ENCODE data around the gene HOXD8. TPM values are rescaled to one million over a fixed set of nuclear protein-coding genes. Genes with fewer than 3 reads are reported as not detected.

Gene HOXD8
- total and polyA plus RNA-seq, 9 donors = 13.9 to 39.3 (median 26.2) TPM

DNA sequence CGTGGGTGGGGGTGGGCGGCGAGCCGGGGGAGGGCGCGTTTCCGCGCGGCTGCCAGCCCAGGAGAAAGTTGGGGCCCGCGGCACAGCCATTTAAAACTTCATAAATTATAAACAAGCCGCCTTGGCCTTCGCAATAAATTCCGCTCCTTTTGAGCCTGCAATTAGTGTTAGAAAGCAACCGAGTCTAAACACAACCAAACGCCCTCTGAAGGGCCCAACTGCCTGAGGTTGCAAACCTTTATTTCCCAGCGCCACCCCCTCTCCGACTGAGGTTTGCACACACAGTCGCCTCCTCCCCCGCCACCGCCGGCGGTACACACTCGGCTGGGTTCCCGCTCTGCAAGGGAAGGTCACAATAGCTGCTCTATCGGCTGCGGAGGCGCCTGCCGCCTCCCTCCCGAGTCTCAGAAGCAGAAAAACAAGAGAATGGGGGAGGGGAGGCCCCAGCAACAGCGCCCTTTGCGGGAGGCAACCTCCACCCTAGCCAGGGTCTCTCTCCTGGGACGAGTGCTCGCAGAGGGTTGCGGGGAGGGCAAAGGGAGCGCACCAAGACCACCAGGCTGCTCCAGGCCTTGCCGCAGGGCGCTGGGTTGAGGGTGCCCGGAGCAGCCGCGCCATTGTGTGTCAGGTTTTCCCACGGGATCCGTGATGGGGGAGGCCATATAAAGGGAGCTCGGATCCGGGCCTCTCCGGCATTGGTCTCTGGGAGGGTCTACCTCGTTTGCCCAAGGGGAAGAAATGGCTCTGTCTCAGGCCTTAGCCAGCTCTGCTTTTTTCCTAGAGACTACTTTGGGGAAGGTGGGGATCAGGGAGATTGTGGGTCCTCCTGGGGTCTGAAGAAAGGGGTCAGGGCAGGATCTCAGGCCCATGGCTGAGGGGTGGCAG is 45.6 kb downstream of the HOXD8 start:
- WGBS (ENCODE audit: insufficient coverage) = 36% methylated on average over 35 of the region's 47 CpGs
- no peak for DNase-seq
- Histone ChIP-seq H3K4me3 (ENCODE audit: low read length) (no peak overlapping the region), H3K27ac (ENCODE audit: low read length) (peak overlapping the region; percentile 42), H3K36me3 (ENCODE audit: control insufficient read depth, insufficient read depth, low read length) (no peaks in the 10 kb centered on the region), H3K4me1 (ENCODE audit: control insufficient read depth, insufficient read depth, low read length) (peaks cover 26% of the 10 kb centered on the region), H3K27me3 (ENCODE audit: control insufficient read depth, insufficient read depth, low read length) (peaks cover 84% of the 10 kb centered on the region), H3K9me3 (replicated peaks; ENCODE audit: control insufficient read depth, low read depth, low read length) (no peaks in the 10 kb centered on the region)

DNA sequence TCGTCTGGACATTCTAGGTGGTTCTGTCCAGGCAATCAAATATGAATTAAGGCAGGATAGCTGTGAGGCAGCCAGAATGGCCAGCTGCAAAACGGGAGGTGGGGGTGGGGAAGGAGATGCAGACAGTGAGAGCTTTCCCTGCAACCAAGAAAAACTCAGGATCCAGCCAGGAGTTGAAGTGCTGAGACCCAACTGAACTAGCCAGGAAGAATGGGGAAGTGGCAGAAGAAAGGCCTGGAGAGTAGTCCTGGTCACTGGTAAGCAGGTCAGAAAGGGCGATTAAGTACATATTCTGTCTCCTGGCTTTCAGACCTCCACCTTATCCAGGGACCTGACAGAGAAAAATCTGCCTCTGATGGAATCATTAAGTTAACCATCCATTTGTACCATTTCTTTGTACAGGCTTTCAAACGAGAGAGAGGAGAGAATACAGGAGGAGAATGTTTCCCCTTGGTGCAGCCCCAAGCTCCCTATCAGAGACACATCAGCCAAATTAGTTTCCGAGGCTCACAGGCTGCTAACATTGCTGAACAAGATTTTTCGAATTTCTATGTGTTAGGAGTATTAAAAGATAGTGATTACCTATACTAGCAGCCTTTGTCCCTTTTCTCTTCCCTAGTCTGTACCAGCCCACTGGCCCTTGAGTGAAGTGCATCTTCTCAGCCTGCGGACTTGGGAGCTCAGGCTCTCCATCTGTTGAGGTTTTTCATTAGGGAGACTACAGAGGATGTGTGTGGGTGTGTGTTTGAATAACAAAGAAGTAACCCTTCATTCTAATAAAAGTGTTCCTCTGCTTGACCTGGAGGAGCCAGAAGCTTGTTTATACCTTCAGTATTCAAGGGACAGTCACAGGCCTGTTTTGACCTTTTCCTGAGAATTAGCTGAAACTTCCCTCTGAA is 46.5 kb downstream of the HOXD8 start:
- Histone ChIP-seq H3K27me3 (ENCODE audit: control insufficient read depth, insufficient read depth, low read length) (peaks cover 75% of the 10 kb centered on the region), H3K4me1 (ENCODE audit: control insufficient read depth, insufficient read depth, low read length) (peaks cover 26% of the 10 kb centered on the region), H3K36me3 (ENCODE audit: control insufficient read depth, insufficient read depth, low read length) (no peaks in the 10 kb centered on the region), H3K4me3 (ENCODE audit: low read length) (no peak overlapping the region), H3K27ac (ENCODE audit: low read length) (no peak overlapping the region), H3K9me3 (replicated peaks; ENCODE audit: control insufficient read depth, low read depth, low read length) (no peaks in the 10 kb centered on the region)
- 31% methylated on average over 2 of the region's 7 CpGs for WGBS (ENCODE audit: insufficient coverage)
- no peak for DNase-seq

GRCh38 chr2:176177580-176178037 is 48.1 kb downstream of the HOXD8 start:
- H3K27ac ChIP-seq (ENCODE audit: low read length) = peak overlapping the region; percentile 69
- peaks cover 69% of the 10 kb centered on the region for H3K27me3 ChIP-seq (ENCODE audit: control insufficient read depth, insufficient read depth, low read length)
- no peaks in the 10 kb centered on the region for H3K9me3 ChIP-seq (replicated peaks; ENCODE audit: control insufficient read depth, low read depth, low read length)
- WGBS (ENCODE audit: insufficient coverage) = 11% methylated on average over 9 of the region's 12 CpGs
- H3K36me3 ChIP-seq (ENCODE audit: control insufficient read depth, insufficient read depth, low read length) = no peaks in the 10 kb centered on the region
- no peak for DNase-seq
- H3K4me1 ChIP-seq (ENCODE audit: control insufficient read depth, insufficient read depth, low read length) = peaks cover 20% of the 10 kb centered on the region
- peak overlapping the region; percentile 50 for H3K4me3 ChIP-seq (ENCODE audit: low read length)

- Histone ChIP-seq H3K9me3 (replicated peaks; ENCODE audit: control insufficient read depth, low read depth, low read length) (no peaks in the 10 kb centered on the region), H3K4me3 (ENCODE audit: low read length) (peak overlapping the region; percentile 50), H3K27ac (ENCODE audit: low read length) (peak overlapping the region; percentile 69), H3K36me3 (ENCODE audit: control insufficient read depth, insufficient read depth, low read length) (no peaks in the 10 kb centered on the region), H3K27me3 (ENCODE audit: control insufficient read depth, insufficient read depth, low read length) (peaks cover 68% of the 10 kb centered on the region), H3K4me1 (ENCODE audit: control insufficient read depth, insufficient read depth, low read length) (peaks cover 20% of the 10 kb centered on the region)
- DNase-seq = no peak
- under 1% methylated on average over 63 of the region's 68 CpGs for WGBS (ENCODE audit: insufficient coverage)
These were observed 48.7 kb downstream of the HOXD8 start for GRCh38 chr2:176178038-176178756.

DNA sequence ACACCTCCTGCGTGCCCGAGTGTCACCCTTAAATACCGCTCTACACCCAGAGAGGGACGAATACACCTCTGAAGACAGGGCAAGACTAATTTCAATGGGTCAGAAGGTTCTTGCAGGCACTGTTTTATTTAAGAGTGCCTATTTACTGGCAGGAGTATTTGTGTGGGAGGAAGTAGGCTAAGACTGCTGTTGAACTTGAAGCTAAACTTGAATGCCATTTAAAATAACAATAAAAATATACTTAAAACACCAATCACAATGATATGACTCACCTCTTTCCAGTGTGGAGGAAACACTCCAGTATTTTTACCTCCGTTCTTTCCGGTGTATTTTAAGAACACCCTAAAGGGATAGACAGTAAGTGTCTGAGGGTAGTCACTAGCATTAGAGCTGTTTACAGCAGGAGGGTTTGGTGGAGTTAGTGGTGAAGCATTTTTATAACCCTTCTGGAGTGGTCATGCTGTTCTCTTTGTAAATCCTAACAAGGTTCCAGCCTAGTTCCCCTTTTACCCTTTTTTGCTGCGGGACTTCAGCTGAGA is 49.3 kb downstream of the HOXD8 start:
- Histone ChIP-seq H3K4me3 (ENCODE audit: low read length) (peak overlapping the region; percentile 50), H3K9me3 (replicated peaks; ENCODE audit: control insufficient read depth, low read depth, low read length) (no peaks in the 10 kb centered on the region), H3K27me3 (ENCODE audit: control insufficient read depth, insufficient read depth, low read length) (peaks cover 69% of the 10 kb centered on the region), H3K4me1 (ENCODE audit: control insufficient read depth, insufficient read depth, low read length) (peaks cover 20% of the 10 kb centered on the region), H3K36me3 (ENCODE audit: control insufficient read depth, insufficient read depth, low read length) (no peaks in the 10 kb centered on the region), H3K27ac (ENCODE audit: low read length) (peak overlapping the region; percentile 42)
- no peak for DNase-seq
- WGBS (ENCODE audit: insufficient coverage) = no CpG with 5 or more reads among the region's 7 CpGs

DNA sequence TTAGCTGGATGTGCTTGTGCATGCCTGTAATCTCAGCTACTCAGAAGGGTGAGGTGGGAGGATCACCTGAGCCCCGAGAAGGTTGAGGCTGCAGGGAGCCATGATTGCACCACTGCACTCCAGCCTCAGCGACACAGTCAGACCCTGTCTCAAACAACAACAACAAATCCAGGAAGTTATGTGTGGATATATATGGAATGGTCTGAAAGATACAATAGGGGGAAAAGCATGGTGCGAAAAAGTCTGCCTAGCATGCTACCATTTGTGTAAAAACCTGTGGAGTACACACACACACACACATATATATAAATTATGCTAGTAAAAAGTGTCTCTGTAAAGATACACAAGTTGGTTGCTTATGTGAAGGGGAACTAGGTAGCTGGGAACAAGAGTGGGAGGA is 52.0 kb downstream of the HOXD8 start:
- no peak overlapping the region for H3K27ac ChIP-seq (ENCODE audit: low read length)
- H3K4me1 ChIP-seq (ENCODE audit: control insufficient read depth, insufficient read depth, low read length) = peaks cover 10% of the 10 kb centered on the region
- H3K4me3 ChIP-seq (ENCODE audit: low read length) = no peak overlapping the region
- DNase-seq = no peak
- H3K27me3 ChIP-seq (ENCODE audit: control insufficient read depth, insufficient read depth, low read length) = peaks cover 72% of the 10 kb centered on the region
- no peaks in the 10 kb centered on the region for H3K36me3 ChIP-seq (ENCODE audit: control insufficient read depth, insufficient read depth, low read length)
- no peaks in the 10 kb centered on the region for H3K9me3 ChIP-seq (replicated peaks; ENCODE audit: control insufficient read depth, low read depth, low read length)
- no CpG with 5 or more reads among the region's 3 CpGs for WGBS (ENCODE audit: insufficient coverage)

Other genes starting within 250 kb of the HOXD8 start
- 40.6 TPM for gene LNPK, start 127.4 kb upstream of the HOXD8 start, total RNA-seq
- 10 to 100 TPM; 18.0 to 34.3 (median 31.9) TPM for gene LNPK, start 127.4 kb upstream of the HOXD8 start, polyA plus RNA-seq (ENCODE audit: insufficient read depth in 1 of 8, insufficient read length in 8 of 8, low replicate concordance in 1 of 8)
- 0.18 TPM for gene EVX2, start 45.7 kb upstream of the HOXD8 start, total RNA-seq
- under 1 TPM; 0.03 to 0.14 (median 0.05) TPM for gene EVX2, start 45.7 kb upstream of the HOXD8 start, polyA plus RNA-seq (ENCODE audit: insufficient read depth in 1 of 8, insufficient read length in 8 of 8, low replicate concordance in 1 of 8)
- gene HOXD13, start 37.0 kb upstream of the HOXD8 start, total RNA-seq = 0.31 TPM
- under 1 TPM in 5 of 8 donors, not detected in 3; 0.05 to 0.45 (median 0.10) TPM for gene HOXD13, start 37.0 kb upstream of the HOXD8 start, polyA plus RNA-seq (ENCODE audit: insufficient read depth in 1 of 8, insufficient read length in 8 of 8, low replicate concordance in 1 of 8)
- gene HOXD12, start 29.9 kb upstream of the HOXD8 start, total RNA-seq = not detected
- under 1 TPM in 1 of 8 donors, not detected in 7; 0.15 TPM for gene HOXD12, start 29.9 kb upstream of the HOXD8 start, polyA plus RNA-seq (ENCODE audit: insufficient read depth in 1 of 8, insufficient read length in 8 of 8, low replicate concordance in 1 of 8)
- 0.04 TPM for gene HOXD11, start 22.4 kb upstream of the HOXD8 start, total RNA-seq
- gene HOXD11, start 22.4 kb upstream of the HOXD8 start, polyA plus RNA-seq (ENCODE audit: insufficient read depth in 1 of 8, insufficient read length in 8 of 8, low replicate concordance in 1 of 8) = 1 to 10 TPM in 2 of 8 donors, not detected in 6; 2.1 to 2.2 TPM
- 0.09 TPM for gene HOXD10, start 12.9 kb upstream of the HOXD8 start, total RNA-seq
- 1 to 10 TPM in 2 of 8 donors, under 1 TPM in 4, not detected in 2; 0.05 to 4.6 (median 0.22) TPM for gene HOXD10, start 12.9 kb upstream of the HOXD8 start, polyA plus RNA-seq (ENCODE audit: insufficient read depth in 1 of 8, insufficient read length in 8 of 8, low replicate concordance in 1 of 8)
- gene HOXD9, start 7.0 kb upstream of the HOXD8 start, total RNA-seq = 0.75 TPM
- 1 to 10 TPM; 1.7 to 8.8 (median 5.0) TPM for gene HOXD9, start 7.0 kb upstream of the HOXD8 start, polyA plus RNA-seq (ENCODE audit: insufficient read depth in 1 of 8, insufficient read length in 8 of 8, low replicate concordance in 1 of 8)
- 2.2 TPM for gene HOXD4, start 21.8 kb downstream of the HOXD8 start, total RNA-seq
- 1 to 10 TPM; 3.2 to 8.1 (median 3.7) TPM for gene HOXD4, start 21.8 kb downstream of the HOXD8 start, polyA plus RNA-seq (ENCODE audit: insufficient read depth in 1 of 8, insufficient read length in 8 of 8, low replicate concordance in 1 of 8)
- gene HOXD3, start 27.6 kb downstream of the HOXD8 start, total RNA-seq = 3.1 TPM
- 1 to 10 TPM in 6 of 8 donors, under 1 TPM in 2; 0.91 to 4.0 (median 1.7) TPM for gene HOXD3, start 27.6 kb downstream of the HOXD8 start, polyA plus RNA-seq (ENCODE audit: insufficient read depth in 1 of 8, insufficient read length in 8 of 8, low replicate concordance in 1 of 8)
- gene HOXD1, start 59.0 kb downstream of the HOXD8 start, total RNA-seq = 0.71 TPM
- gene HOXD1, start 59.0 kb downstream of the HOXD8 start, polyA plus RNA-seq (ENCODE audit: insufficient read depth in 1 of 8, insufficient read length in 8 of 8, low replicate concordance in 1 of 8) = 1 to 10 TPM in 7 of 8 donors, under 1 TPM in 1; 0.57 to 3.3 (median 1.7) TPM
- 36.8 TPM for gene MTX2, start 139.7 kb downstream of the HOXD8 start, total RNA-seq
- 10 to 100 TPM; 47.4 to 64.5 (median 52.4) TPM for gene MTX2, start 139.7 kb downstream of the HOXD8 start, polyA plus RNA-seq (ENCODE audit: insufficient read depth in 1 of 8, insufficient read length in 8 of 8, low replicate concordance in 1 of 8)

Measured in muscle of leg (tissue), 11 donors.